H1 (cell line): ENCODE measurements around the gene RAD51C. TPM values are rescaled to one million over a fixed set of nuclear protein-coding genes. Genes with fewer than 3 reads are reported as not detected.

Experiments
- CTCF ChIA-PET: fragments of 300-600 bp; sonication (Branson Sonifier 250); formaldehyde crosslinking; loops from one replicate; lab custom pipeline; 2021; ENCODE audit not compliant: partially characterized antibody; lab: Charles Lee
- POLR2A ChIA-PET: fragments of 300-600 bp; sonication (Branson Sonifier 250); formaldehyde crosslinking; loops from one replicate; lab custom pipeline; 2021; ENCODE audit warnings: inconsistent platforms; ENCODE audit not compliant: partially characterized antibody; lab: Charles Lee
- DNase-seq, 2 experiments: peaks; one replicate each; pipeline versions ENCODE4 v3.0.0 to v3.0.0-alpha.2; 2010 to 2022; ENCODE audit warnings: low spot score in 2 of 2, low read depth in 1 of 2, mixed read lengths in 1 of 2
- FAIRE-seq: peaks from 2 replicates; lab custom pipeline; 2011; peaks lifted over from hg19 to GRCh38; lab: Jason Lieb, UNC
- H2AFZ ChIP-seq: 2 replicates; pipeline ENCODE4 v1.8.1; 2012; ENCODE audit warnings: low read length, inconsistent platforms
- H2AK5ac ChIP-seq: 2 replicates; pipeline ENCODE4 v1.6.1; 2013; ENCODE audit warnings: low read depth, low read length
- H2BK120ac ChIP-seq: replicated peaks from 2 replicates; pipeline ENCODE3; 2013; ENCODE audit warnings: low read depth, low read length, inconsistent platforms
- H2BK12ac ChIP-seq: 2 replicates; pipeline ENCODE4 v1.6.1; 2013; ENCODE audit warnings: low read depth, low read length
- H2BK15ac ChIP-seq: 2 replicates; pipeline ENCODE4 v1.6.1; 2013; ENCODE audit warnings: low read length
- H2BK20ac ChIP-seq: 2 replicates; pipeline ENCODE4 v1.6.1; 2013; ENCODE audit warnings: low read length
- H2BK5ac ChIP-seq: 2 replicates; pipeline ENCODE4 v1.6.1; 2013; ENCODE audit warnings: low read depth, low read length
- H3K14ac ChIP-seq: 2 replicates; pipeline ENCODE4 v1.6.1; 2013; ENCODE audit warnings: inconsistent platforms; ENCODE audit not compliant: insufficient read length
- H3K18ac ChIP-seq: 2 replicates; pipeline ENCODE4 v1.6.1; 2013; ENCODE audit warnings: low read length; ENCODE audit errors: extremely low read depth
- H3K23ac ChIP-seq: 2 replicates; pipeline ENCODE4 v1.6.1; 2013; ENCODE audit warnings: inconsistent platforms; ENCODE audit not compliant: insufficient read length
- H3K23me2 ChIP-seq: 2 replicates; pipeline ENCODE4 v1.6.1; 2013; ENCODE audit warnings: low read depth, low read length
- H3K27ac ChIP-seq: 2 replicates; pipeline ENCODE4 v1.6.1; 2011; ENCODE audit warnings: low read depth, low read length, inconsistent platforms
- H3K27me3 ChIP-seq, 4 experiments: replicated peaks in 1 of 4; 1 replicate in 1 of 4; 2 replicates in 3 of 4; pipeline versions ENCODE4 v1.6.1 to v1.8.1; 2011 to 2013; ENCODE audit warnings: low read length in 3 of 4, mild to moderate bottlenecking in 3 of 4, inconsistent platforms in 2 of 4, mixed read lengths in 2 of 4, moderate library complexity in 1 of 4; ENCODE audit not compliant: control insufficient read depth in 3 of 4, insufficient read depth in 3 of 4; ENCODE audit errors: extremely low read depth in 1 of 4
- H3K36me3 ChIP-seq, 4 experiments: 2 replicates each; pipeline versions ENCODE4 v1.6.1 to v1.8.1; 2011 to 2013; ENCODE audit warnings: mild to moderate bottlenecking in 4 of 4, low read length in 3 of 4, moderate library complexity in 2 of 4, control low read depth in 1 of 4, inconsistent platforms in 1 of 4; ENCODE audit not compliant: insufficient read depth in 4 of 4, control insufficient read depth in 2 of 4
- H3K4ac ChIP-seq: replicated peaks from 2 replicates; pipeline ENCODE3; 2013; ENCODE audit warnings: low read length, low read depth, mixed read lengths, inconsistent platforms; ENCODE audit not compliant: insufficient read length
- H3K4me1 ChIP-seq, 4 experiments: replicated peaks in 1 of 4; 1 replicate in 1 of 4; 2 replicates in 3 of 4; pipeline versions ENCODE4 v1.6.1 to v1.8.1; 2011 to 2013; ENCODE audit warnings: low read length in 3 of 4, inconsistent platforms in 2 of 4, mixed read lengths in 1 of 4; ENCODE audit not compliant: insufficient read depth in 4 of 4, control insufficient read depth in 3 of 4
- H3K4me2 ChIP-seq, 2 experiments: 2 replicates each; pipeline versions ENCODE4 v1.6.1 to v1.8.1; 2011 to 2013; ENCODE audit warnings: low read depth in 2 of 2, low read length in 2 of 2, control low read depth in 1 of 2, inconsistent platforms in 1 of 2, mild to moderate bottlenecking in 1 of 2; ENCODE audit not compliant: insufficient read depth in 1 of 2
- H3K4me3 ChIP-seq, 4 experiments: fragments of 200-600, 300-600 bp in 1 of 4; sonication (generic), shearing (Covaris generic), sonication (Bioruptor Twin) in 1 of 4; 2 replicates each; pipeline versions ENCODE4 v1.5.1 to v1.8.1; 2011 to 2016; ENCODE audit warnings: low read length in 4 of 4, low read depth in 3 of 4, control low read depth in 2 of 4, inconsistent platforms in 2 of 4, mild to moderate bottlenecking in 2 of 4, mixed read lengths in 1 of 4, moderate library complexity in 1 of 4; ENCODE audit not compliant: insufficient read depth in 2 of 4; ENCODE audit errors: extremely low read depth in 1 of 4
- H3K56ac ChIP-seq: replicated peaks from 2 replicates; pipeline ENCODE3; 2013; ENCODE audit warnings: low read depth, mild to moderate bottlenecking, mixed read lengths, low read length, inconsistent platforms; ENCODE audit not compliant: insufficient read length
- H3K79me1 ChIP-seq: 2 replicates; pipeline ENCODE4 v1.6.1; 2013; ENCODE audit warnings: low read depth, low read length, control low read depth
- H3K79me2 ChIP-seq, 2 experiments: 2 replicates each; pipeline versions ENCODE4 v1.6.1 to v1.8.1; 2012 to 2013; ENCODE audit warnings: low read length in 2 of 2, mild to moderate bottlenecking in 2 of 2, inconsistent platforms in 1 of 2; ENCODE audit not compliant: insufficient read depth in 2 of 2, control insufficient read depth in 1 of 2
- H3K9ac ChIP-seq, 4 experiments: replicated peaks in 1 of 4; 1 replicate in 1 of 4; 2 replicates in 3 of 4; pipeline versions ENCODE4 v1.6.1 to v1.8.1; 2011 to 2013; ENCODE audit warnings: low read depth in 3 of 4, low read length in 3 of 4, control low read depth in 2 of 4, mild to moderate bottlenecking in 2 of 4, moderate library complexity in 2 of 4, inconsistent platforms in 1 of 4; ENCODE audit errors: extremely low read depth in 1 of 4
- H3K9me3 ChIP-seq, 2 experiments: 2 replicates each; pipeline versions ENCODE4 v1.6.1 to v1.8.1; 2012 to 2013; ENCODE audit warnings: mild to moderate bottlenecking in 2 of 2, moderate library complexity in 2 of 2, control low read depth in 1 of 2, inconsistent platforms in 1 of 2, low read depth in 1 of 2, low read length in 1 of 2, mixed read lengths in 1 of 2; ENCODE audit not compliant: insufficient read depth in 2 of 2
- H4K20me1 ChIP-seq, 2 experiments: replicated peaks in 1 of 2; 2 replicates each; pipeline versions ENCODE3 to v1.8.1; 2011 to 2013; ENCODE audit warnings: inconsistent platforms in 2 of 2, low read length in 2 of 2, mild to moderate bottlenecking in 1 of 2; ENCODE audit not compliant: insufficient read depth in 2 of 2, control insufficient read depth in 1 of 2
- H4K5ac ChIP-seq: 2 replicates; pipeline ENCODE4 v1.6.1; 2013; ENCODE audit warnings: low read length, low read depth, mixed read lengths, inconsistent platforms; ENCODE audit not compliant: insufficient read length
- H4K8ac ChIP-seq: 2 replicates; pipeline ENCODE4 v1.8.0; 2013; ENCODE audit warnings: mild to moderate bottlenecking, moderate library complexity, low read length, inconsistent platforms; ENCODE audit not compliant: insufficient read depth; ENCODE audit errors: extremely low read depth
- H4K91ac ChIP-seq: replicated peaks from 2 replicates; pipeline ENCODE3; 2013; ENCODE audit warnings: low read length, mixed read lengths, inconsistent platforms; ENCODE audit not compliant: insufficient read length
- CBX5 ChIP-seq: fragments of 300-800, 300-1000 bp; sonication (generic); IDR thresholded peaks from 2 replicates; pipeline ENCODE4 v1.7.1; 2016; ENCODE audit warnings: antibody characterized with exemption, low read length, low read depth
- CREB1 ChIP-seq: IDR thresholded peaks from 2 replicates; pipeline ENCODE4 v1.6.1; 2012; ENCODE audit warnings: inconsistent platforms
- CTBP2 ChIP-seq: IDR thresholded peaks from 2 replicates; pipeline ENCODE4 v1.7.0; 2011; ENCODE audit warnings: borderline replicate concordance, mild to moderate bottlenecking, moderate library complexity, mixed read lengths, low read length; ENCODE audit not compliant: insufficient read depth, insufficient read length
- GABPA ChIP-seq: IDR thresholded peaks from 2 replicates; pipeline ENCODE4 v1.6.1; 2011; ENCODE audit warnings: mild to moderate bottlenecking, low read length, moderate library complexity, borderline replicate concordance; ENCODE audit not compliant: insufficient read depth
- HDAC2 ChIP-seq, 2 experiments: fragments of 300-600 bp in 1 of 2; sonication (generic) in 1 of 2; IDR thresholded peaks; 2 replicates each; pipeline ENCODE4 v1.6.1; 2011 to 2012; ENCODE audit warnings: low read depth in 2 of 2, low read length in 2 of 2, mild to moderate bottlenecking in 2 of 2, moderate library complexity in 2 of 2, borderline replicate concordance in 1 of 2, inconsistent platforms in 1 of 2
- RBBP5 ChIP-seq: IDR thresholded peaks from 2 replicates; pipeline ENCODE4 v1.7.1; 2012; ENCODE audit warnings: low read depth, mild to moderate bottlenecking, inconsistent platforms, low read length, moderate library complexity, borderline replicate concordance
- SAP30 ChIP-seq: fragments of 300-600 bp; sonication (generic); IDR thresholded peaks from 2 replicates; pipeline ENCODE4 v1.7.1; 2012; ENCODE audit warnings: low read length, moderate library complexity, mild to moderate bottlenecking, inconsistent platforms; ENCODE audit not compliant: insufficient read depth, insufficient replicate concordance
- SIN3A ChIP-seq, 2 experiments: IDR thresholded peaks in 1 of 2; conservative IDR thresholded peaks in 1 of 2; 2 replicates each; pipeline ENCODE4 v1.6.1; 2011 to 2012; ENCODE audit warnings: low read length in 2 of 2, improper control_type of control experiment in 1 of 2, low read depth in 1 of 2, mild to moderate bottlenecking in 1 of 2
- TAF7 ChIP-seq: optimal IDR thresholded peaks from 2 replicates; pipeline ENCODE3; 2011; ENCODE audit warnings: low read depth, mild to moderate bottlenecking, inconsistent platforms, low read length, moderate library complexity, borderline replicate concordance
- TCF12 ChIP-seq: IDR thresholded peaks from 2 replicates; pipeline ENCODE4 v1.6.1; 2011; ENCODE audit warnings: low read depth, mild to moderate bottlenecking, low read length
- ZNF274 ChIP-seq: IDR thresholded peaks from 2 replicates; pipeline ENCODE4 v1.7.0; 2012; ENCODE audit warnings: low read length, borderline replicate concordance; ENCODE audit errors: extremely low read depth
- WGBS, 2 experiments: shearing (Covaris generic) in 1 of 2; methylation state at CpG; one replicate each; pipeline versions ENCODE4 v1.1.6 to v1.1.7; 2013 to 2015; ENCODE audit warnings: low lambda C conversion rate in 2 of 2, mixed read lengths in 2 of 2, inconsistent platforms in 1 of 2, low coverage in 1 of 2, missing lambda C conversion rate in 1 of 2; ENCODE audit not compliant: insufficient replicate concordance in 2 of 2, insufficient coverage in 1 of 2, insufficient read length in 1 of 2; ENCODE audit errors: extremely low coverage in 1 of 2, missing lambda C conversion rate in 1 of 2; 5-methylcytosine and 5-hydroxymethylcytosine counted together
- polyA plus RNA-seq, 7 experiments: library from polyadenylated mRNA; depleted of rRNA in 3 of 7; stranded (reverse) in 5 of 7; unstranded in 2 of 7; fragments of >200 nt in 5 of 7; fragments of 200-250 nt in 2 of 7; gene quantifications; 1 replicate in 5 of 7; 2 replicates in 1 of 7; 4 replicates in 1 of 7; pipeline versions ENCODE4 v1.2.1 to v1.2.3, GENCODE V29; 2011 to 2013; ENCODE audit warnings: missing spikeins in 2 of 7, mixed read lengths in 2 of 7
- total RNA-seq: library from RNA; stranded (reverse); fragmentation: NEBNext Ultra II Directional; extraction: Animal tissue kit (Norgen Biotek cat#: 25700); gene quantifications from 2 replicates; pipeline ENCODE4 v1.2.1, GENCODE V29; 2021
- TF ChIP-seq, protein P1 (sequence below): IDR thresholded peaks from 2 replicates; pipeline ENCODE4 v1.6.1; 2011; ENCODE audit warnings: low read length, improper control_type of control experiment

RAD51C gene
- total and polyA plus RNA-seq, 2 of the 8 experiments (the other 6 are each of a cell fraction or from before 2014, with no cell fraction given) = 10.4 to 21.7 TPM

DNA sequence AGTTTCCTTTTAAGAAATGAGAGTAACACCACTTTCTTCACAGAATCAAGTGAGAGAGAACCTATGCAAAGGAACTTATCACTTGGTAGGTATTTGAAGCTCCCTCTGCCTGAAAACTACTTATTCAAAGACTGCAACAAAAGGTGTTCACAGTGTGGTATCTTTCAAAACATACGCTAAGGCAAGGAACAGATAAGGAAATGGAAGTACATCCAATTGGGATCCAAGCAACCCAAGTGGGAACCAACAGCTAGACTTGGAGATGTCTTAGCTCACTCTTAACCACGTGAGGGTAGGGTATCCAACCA, 62.8 kb downstream of the RAD51C start:
- FAIRE-seq = no peak
- H4K8ac ChIP-seq = no peak overlapping the region
- H3K9me3 ChIP-seq = no peaks in the 10 kb centered on the region
- peaks cover 0 to 7% (median 0%) of the 10 kb centered on the region in 4 experiments; a peak in 3 of 7 replicates for H3K27me3 ChIP-seq
- H2BK5ac ChIP-seq = no peak overlapping the region
- POLR2A ChIA-PET = interaction anchor here (0.5 to 2.3 kb wide), 4 partner anchors 95 to 274 kb away, joined by 3 to 14 read pairs (median 3); no protein-coding TSS in a partner anchor
- H3K4me1 ChIP-seq = no peaks in the 10 kb centered on the region; a peak in 1 of 7 replicates
- H3K18ac ChIP-seq = no peak overlapping the region
- H2BK20ac ChIP-seq = no peak overlapping the region
- WGBS, 2 experiments = 40% methylated on average over 2 of the region's 2 CpGs; no CpG with 5 or more reads in 1 of the 2 experiments
- no peak overlapping the region for H4K5ac ChIP-seq
- H2AK5ac ChIP-seq = no peak overlapping the region
- H3K56ac ChIP-seq = no peak overlapping the region
- DNase-seq = no peak
- no peak overlapping the region for H2BK12ac ChIP-seq
- no peak overlapping the region for H3K4ac ChIP-seq
- H3K14ac ChIP-seq = no peak overlapping the region
- no peaks in the 10 kb centered on the region for H3K36me3 ChIP-seq
- H3K79me1 ChIP-seq = no peaks in the 10 kb centered on the region
- no peak overlapping the region for H2BK120ac ChIP-seq
- peaks cover 2% of the 10 kb centered on the region; the same call in 1 of the 2 replicates for H3K23me2 ChIP-seq
- 0 out of 4 replicates have a peak, but pooled peaks cover 0 to 11% of the 10 kb centered on the region in 2 experiments for H3K79me2 ChIP-seq
- H3K23ac ChIP-seq = no peak overlapping the region
- no peak overlapping the region for H3K27ac ChIP-seq
- H2AFZ ChIP-seq = peak overlapping the region; percentile 47; the same call in 1 of the 2 replicates
- H4K91ac ChIP-seq = no peak overlapping the region
- no peaks in the 10 kb centered on the region for H4K20me1 ChIP-seq
- CTCF ChIA-PET = interaction anchor here (0.9 to 1.0 kb wide), 2 partner anchors 214 to 286 kb away, joined by 3 read pairs; no protein-coding TSS in a partner anchor
- H2BK15ac ChIP-seq = no peak overlapping the region
- no peak overlapping the region for H3K9ac ChIP-seq
- H3K4me3 ChIP-seq = peak overlapping the region; percentile 28 to 94 (median 50)
- peak overlapping the region; percentile 57 to 88 for H3K4me2 ChIP-seq
- TF ChIP-seq, protein P1, sequence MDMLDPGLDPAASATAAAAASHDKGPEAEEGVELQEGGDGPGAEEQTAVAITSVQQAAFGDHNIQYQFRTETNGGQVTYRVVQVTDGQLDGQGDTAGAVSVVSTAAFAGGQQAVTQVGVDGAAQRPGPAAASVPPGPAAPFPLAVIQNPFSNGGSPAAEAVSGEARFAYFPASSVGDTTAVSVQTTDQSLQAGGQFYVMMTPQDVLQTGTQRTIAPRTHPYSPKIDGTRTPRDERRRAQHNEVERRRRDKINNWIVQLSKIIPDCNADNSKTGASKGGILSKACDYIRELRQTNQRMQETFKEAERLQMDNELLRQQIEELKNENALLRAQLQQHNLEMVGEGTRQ = no peak
- no peak for TF ChIP-seq CREB1
- TF ChIP-seq TAF7 = no peak
- TF ChIP-seq SIN3A (conservative IDR thresholded peaks at IDR 0.05 in 1 of 2, IDR thresholded peaks at IDR 0.05 in 1 of 2; ENCODE audit: low read depth in 1 of 2, low read length in 2 of 2) = no peak
- no peak for TF ChIP-seq CTBP2
- TF ChIP-seq ZNF274 = no peak
- no peak for TF ChIP-seq HDAC2 (IDR thresholded peaks at IDR 0.05; ENCODE audit: borderline replicate concordance in 1 of 2, low read depth in 2 of 2, low read length in 2 of 2)
- no peak for TF ChIP-seq CBX5
- TF ChIP-seq TCF12 = no peak
- TF ChIP-seq GABPA = no peak
- TF ChIP-seq SAP30 = no peak
- no peak for TF ChIP-seq RBBP5
